Cerebellar nuclear complex (tissue), 1 donor: ENCODE measurements around the gene EXOSC2.
"Not testable (repeated sequence)": the region's sequence is repeated elsewhere in the genome, so short reads cannot be mapped to it uniquely, and the experiment has no call there.

Experiments used
- DNase-seq, 2 experiments: peaks; one replicate each; lab custom pipeline; 2025; lab: John Stamatoyannopoulos, UW

The EXOSC2 gene

GRCh38 chr9:130667120-130667435 is 26.5 kb upstream of the EXOSC2 start:
- DNase-seq = no peak

GRCh38 chr9:130668196-130668595 is 25.4 kb upstream of the EXOSC2 start:
- DNase-seq = no peak

DNA sequence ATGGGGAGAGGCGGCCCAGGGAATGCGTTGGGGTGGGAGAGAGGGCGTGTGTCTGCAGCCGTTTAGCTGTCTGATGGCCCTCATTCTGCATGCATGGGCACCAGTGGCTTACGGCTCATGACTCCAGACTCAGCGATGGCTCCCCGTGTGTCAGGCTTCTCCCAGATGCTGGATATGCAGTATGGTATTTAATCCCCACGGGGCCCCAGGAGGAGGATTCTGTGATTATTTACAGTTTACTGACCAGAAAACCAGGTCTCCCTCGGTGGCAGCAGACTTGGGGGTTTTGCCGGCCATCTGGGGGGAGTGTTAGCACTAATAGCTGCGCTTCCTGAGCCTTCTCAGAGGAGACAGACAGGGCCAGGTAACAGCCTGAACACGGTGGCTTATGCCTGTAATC is 24.9 kb upstream of the EXOSC2 start:
- no peak for DNase-seq

DNA sequence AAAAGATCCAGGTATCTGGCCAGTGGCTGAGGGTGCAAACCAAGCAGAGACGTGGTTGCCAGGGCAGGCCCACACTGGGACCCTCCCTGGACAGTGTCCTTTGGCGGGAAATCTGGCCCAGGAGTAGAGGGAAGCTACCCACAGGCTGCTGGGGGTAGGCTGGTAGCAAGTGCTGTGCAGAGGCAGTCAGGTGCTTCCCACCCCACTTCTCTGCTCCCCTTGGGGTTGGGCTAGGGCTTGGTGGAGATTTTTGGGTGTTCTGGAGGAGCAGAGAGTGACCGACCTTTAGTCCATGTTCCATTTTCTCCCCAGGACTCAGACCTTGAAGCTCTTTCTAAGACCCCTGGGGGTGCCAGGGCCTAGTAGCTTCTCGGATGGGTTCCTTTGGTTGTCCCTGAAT is 23.6 kb upstream of the EXOSC2 start:
- no peak for DNase-seq

DNA sequence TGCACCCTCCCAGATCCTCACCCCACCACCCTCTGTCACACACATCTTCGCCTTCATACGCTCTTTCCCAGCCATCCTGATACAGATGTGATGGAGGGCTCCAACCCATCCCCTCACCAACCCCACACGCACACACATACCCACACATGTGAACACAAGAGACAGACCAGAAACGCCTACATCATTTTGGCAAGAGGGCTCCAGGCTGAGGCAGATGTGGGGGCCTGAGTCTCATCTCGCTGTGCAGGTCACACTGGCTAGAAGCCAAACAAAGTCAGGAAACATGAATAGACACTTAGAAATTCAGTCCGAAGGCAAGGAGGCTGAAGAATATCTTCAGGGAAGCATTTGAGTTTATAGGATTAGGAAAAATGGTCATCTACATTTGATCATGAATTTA is 22.9 kb upstream of the EXOSC2 start:
- no peak for DNase-seq

DNA sequence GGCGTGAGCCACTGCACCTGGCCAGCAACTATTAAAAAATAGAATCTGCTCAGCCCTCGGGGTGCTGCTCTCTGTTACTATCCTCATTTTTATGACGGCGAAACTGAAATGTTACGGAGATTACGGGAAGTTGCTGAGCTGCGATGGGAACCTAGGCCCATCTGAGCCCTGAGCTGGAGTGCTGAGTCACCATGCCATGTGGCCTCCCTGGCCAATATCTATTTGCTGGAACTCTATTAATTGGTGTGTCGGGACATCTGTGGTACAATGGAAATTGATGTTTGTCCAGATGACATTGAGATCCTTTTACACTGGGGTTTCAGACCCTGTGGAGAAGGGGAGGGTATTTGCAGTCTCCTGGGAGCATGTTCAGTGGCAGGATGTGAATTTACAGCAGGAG is 21.1 kb upstream of the EXOSC2 start:
- no peak for DNase-seq

- DNase-seq = no peak
Measured at GRCh38 chr9:130672933-130673615, 20.5 kb upstream of the EXOSC2 start.

DNA sequence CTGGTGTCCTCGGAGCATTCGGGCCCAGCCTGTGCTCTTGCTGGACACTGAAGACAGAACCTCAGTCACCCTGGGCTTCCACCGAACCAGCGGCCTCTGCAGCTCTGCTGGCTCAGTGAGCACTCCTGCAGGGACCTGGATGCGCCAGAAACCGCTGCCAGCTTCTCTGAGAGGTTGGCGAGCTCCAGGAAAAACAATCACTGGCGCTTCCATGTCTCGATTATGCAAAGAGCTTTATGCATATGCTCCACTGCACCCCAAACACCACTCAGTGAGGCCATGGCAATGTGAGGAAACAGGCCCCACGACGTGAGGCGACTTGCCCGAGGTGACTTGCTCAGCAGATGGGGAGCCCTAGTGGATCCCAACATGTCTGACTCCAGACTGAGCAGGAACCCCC is 18.2 kb upstream of the EXOSC2 start:
- DNase-seq = no peak

DNA sequence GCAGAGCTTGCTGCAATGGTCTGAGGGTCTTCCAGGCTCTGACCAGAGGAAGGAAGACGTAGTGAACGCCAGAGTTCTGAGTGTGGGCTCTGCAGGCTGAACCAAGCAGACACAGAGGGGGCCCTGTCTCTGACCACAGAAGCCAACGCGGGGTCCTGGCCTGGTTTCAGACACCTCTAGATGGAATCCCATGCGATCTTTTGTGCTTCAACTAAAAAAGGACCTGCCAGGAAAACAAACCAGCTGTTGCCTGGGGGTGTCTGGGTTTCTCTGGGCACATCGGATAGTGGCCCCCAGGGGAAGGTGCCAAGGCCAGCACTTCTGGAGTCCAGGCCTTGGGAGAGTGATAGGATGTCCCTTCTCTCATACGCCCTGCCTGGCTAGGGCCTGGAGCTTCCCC is 16.3 kb upstream of the EXOSC2 start:
- DNase-seq = no peak

- DNase-seq = peak in 1 of 2 experiments; percentile 35
Measured at GRCh38 chr9:130680836-130681768, 12.5 kb upstream of the EXOSC2 start.

DNA sequence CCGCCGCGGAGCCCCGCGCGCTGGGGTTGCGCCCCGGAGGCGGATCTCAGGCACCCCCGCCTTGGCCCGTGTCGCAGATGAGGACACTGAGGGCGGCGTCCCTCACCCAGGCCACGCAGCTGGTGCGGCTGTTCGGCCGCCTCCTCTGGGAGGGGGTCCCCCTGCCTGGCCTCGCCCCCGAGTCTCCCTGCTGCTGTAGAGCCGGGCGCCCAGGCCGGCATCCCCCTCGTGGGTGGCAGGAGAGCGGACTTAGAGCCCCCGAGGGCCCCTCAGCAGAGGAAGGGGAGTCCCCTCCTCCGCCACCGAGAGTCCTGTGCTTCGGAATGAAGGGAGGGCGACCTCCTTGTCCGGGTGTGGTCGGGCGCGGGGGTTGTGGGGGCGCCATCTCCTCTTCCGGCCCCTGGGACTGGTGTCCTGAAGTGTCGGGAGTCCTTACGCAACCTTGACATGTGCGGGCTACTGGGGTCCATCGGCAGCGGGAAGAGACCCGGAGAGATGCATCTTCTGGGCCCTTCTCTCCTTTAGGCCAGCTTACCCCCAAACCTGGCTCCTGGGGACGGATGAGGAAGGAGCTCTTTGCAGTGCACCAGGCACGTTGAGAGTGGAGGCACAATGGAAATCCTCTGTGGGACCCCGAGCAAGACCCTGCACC is 11.7 kb upstream of the EXOSC2 start:
- no peak for DNase-seq

DNA sequence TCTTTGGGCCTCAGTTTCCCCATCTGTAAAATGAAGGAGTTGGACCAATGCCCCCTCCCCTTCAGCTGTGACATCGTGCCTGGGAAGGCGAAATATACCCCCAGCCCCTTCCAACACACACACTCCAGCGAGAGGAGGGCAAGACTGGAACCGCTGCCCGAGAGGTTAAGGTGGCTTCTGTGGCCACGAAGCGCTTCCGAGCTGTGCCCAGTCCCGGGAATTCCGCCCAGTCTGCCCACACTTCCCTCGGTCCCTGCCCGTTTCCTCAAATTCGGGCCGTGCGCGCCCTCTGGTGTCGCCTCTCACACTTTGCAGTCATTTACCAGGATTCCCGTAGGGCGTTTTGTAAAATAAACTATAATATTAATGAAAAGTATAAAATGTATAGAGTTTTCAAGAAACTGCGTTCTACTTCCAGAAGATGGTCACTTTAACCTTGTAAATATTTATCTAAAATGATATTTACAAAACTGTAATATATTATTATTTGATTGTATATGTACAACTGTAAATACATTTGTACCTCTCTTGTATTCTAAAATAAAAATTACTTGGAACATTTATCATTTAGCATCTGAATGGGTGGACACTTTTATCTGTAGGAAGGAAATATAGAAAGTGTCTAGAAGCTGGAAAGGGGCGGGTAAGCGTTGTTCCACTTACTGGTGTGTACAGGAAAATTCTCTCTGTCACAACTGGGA is 11.0 kb upstream of the EXOSC2 start:
- peak in 1 of 2 experiments; percentile 49 for DNase-seq

GRCh38 chr9:130685104-130685503 is 8.5 kb upstream of the EXOSC2 start:
- DNase-seq = no peak

DNA sequence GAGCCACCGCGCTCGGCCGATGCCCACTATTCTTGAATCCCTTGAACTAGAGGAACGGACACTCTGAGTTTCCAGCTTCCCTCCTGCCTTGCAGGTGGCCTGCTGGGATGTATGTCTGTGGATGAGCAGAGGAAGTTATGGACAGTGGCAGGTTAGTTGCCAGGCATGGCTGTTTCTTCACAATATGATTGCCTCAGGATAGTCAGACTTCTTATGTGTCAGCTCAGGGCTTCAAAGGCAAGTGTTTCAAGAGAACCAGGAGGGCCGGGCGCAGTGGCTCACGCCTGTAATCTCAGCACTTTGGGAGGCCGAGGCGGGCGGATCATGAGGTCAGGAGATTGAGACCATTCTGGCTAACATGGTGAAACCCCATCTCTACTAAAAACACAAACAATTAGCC is 7.6 kb upstream of the EXOSC2 start:
- not testable (repeated sequence) for DNase-seq

DNA sequence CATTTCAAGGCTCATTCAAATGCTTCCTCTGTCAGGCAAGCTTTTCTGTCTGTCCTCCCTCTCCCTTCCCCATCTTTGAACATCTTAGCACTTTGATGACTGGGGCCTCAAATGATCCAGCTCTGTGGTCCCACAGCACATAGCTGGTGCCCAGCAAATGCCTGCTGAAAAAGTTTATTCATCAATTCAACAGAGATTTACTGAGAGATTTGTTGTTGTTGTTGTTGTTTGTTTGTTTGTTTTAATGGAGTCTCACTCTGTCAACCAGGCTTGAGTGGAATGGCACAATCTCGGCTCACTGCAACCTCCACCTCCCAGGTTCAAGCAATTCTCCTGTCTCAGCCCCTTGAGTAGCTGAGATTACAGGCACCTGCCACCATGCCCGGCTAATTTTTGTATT is 6.0 kb upstream of the EXOSC2 start:
- no peak for DNase-seq

DNA sequence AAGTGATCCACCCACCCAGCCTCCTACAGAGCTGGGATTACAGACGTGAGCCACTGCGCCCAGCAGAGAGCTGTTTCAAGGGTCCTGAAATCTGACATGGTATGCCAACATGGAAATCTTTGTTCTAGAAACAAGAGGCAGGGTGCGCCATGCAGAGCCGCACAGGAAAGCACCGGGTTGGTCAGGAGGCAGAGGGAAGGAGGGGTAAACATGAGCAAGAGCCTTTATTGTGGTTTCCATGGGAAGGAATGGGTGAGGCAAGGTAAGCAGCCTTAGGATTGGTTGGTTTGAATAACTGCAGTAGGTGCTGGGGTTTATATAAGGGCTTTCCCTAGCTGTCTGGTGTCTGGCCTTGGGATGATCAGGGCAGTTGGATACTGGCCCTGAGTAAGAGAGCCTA is 5.5 kb upstream of the EXOSC2 start:
- no peak for DNase-seq

- no peak for DNase-seq
Measured at GRCh38 chr9:130689572-130689936, 4.0 kb upstream of the EXOSC2 start.

DNA sequence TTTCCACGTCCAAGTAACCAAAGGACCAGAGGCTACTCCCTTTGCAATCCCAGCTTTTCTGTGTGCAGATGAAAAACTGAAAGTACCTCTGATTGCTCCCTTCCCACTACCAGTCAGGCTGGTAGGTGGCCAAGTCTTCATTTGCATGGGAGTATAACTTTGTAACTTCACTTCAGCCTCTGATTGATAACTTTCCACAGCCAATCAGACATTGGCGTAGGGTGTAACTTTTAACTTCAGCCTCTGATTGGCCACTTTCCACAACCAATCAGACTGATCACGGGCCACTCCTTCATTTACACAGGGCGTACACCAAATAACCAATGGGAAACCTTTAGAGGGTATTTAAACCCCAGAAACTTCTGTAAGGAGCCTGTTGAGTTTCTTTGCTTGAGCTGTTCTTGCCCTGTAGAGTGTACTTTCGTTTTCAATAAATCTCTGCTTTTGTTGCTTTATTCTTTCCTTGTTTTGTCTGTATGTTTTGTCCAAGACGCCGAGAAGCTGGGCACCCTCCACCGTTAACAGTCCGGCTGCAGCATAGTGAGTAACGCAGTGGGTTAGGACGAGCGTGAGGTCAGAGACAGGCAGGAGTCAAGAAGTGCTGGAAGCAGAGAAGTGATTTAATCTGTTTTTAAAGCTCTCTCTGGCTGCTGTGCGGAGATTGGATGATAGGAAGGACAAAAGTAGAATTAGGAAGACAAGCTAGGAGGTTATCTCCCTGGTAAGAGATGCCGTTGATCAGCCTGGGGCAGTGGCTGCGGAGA is 3.5 kb upstream of the EXOSC2 start:
- DNase-seq = no peak

GRCh38 chr9:130692321-130692720 is 1.3 kb upstream of the EXOSC2 start:
- DNase-seq = no peak

GRCh38 chr9:130693101-130693425 is 517 bp upstream of the EXOSC2 start:
- DNase-seq = no peak

DNA sequence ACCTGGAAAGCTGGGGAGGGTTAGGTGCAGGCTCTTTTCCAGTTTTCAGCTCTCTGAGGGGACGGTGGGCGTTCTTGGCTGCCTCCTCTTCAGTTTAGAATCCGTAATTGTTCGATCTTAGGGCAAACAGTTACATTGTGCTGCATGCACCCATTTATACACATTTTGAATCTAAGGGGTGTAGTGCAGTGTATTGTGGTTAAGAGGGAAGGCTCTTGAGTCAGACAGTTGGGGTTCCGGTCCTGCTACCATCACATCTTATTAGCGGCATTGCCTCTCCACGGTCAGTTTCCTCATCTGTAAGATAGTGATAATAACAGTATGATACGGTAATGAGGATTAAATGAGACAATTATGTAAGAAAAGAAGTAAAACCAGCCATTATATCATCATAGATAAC is 625 bp downstream of the EXOSC2 start:
- DNase-seq = no peak

DNA sequence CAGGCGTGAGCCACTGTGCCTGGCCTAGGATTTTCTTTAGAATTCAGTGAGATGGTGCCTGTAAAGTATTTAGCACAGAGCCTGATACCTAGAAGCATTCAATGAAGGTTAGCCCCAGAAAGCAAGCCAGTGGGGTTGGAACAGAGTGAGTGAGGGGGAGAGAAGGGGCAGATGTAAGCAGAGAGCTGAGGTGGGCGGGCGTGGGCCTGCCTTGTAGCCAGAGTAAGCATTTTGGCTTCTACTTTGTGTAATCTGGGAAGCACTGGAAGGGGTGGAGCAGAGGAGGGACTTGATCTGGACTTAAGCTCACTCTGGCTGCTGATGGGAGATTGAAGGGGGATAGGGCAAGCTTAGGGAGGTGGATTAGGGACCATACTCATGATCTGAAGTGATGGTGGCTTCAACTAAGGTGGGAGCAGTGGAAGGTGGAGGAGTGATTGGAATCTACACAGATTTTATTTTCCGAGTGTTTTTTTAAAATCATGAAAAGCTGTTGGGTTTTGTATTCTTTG is 2.6 kb downstream of the EXOSC2 start:
- no peak for DNase-seq
